ENCODE data around the gene SECTM1.

DNA sequence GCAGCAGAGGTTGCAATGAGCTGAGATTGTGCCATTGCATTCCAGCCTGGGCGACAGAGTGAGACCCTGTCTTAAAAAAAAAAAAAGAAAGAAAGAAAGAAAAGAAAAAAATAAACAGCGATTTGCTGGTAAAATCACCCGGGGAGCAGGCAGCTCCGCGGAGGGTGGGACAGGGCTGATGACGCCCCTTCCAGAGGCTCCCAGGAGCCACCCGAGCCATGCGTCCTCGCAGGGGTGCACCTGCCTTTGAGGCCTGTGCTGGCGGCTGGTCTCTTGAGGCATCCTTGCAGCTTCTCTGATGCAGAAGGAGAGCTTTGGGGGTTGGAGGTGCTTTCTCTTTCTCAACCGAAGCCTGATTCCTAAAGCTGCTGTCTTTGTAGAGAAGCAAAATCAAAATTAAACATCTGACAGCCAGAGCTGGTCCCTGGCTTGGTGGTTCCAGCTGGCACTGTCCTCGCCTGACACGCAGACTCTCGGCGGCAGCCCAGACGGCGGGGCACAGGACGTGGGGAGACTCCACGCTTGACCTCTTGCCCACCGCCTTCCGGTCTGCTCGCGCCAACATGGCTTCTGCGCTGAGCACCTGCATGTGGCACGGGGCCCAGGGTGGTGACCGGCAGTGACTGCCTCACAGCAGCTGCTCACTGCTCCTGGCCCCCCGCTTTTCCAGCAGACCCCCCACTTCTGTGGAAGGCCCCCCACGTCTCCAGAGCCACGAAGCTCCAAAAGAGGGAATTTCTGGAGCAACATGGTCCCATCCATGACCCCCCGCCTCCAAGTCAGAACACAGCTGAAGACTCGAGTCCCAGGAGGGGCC, 44.6 kb upstream of the SECTM1 start:
- TF ChIP-seq RARB (CRISPR knock-in tag; IDR thresholded peaks at IDR 0.05) (no peak), ZFP3 (CRISPR knock-in tag; IDR thresholded peaks at IDR 0.05) (no peak), ISL1 (CRISPR knock-in tag; IDR thresholded peaks at IDR 0.05) (no peak), TSHZ2 (CRISPR knock-in tag; IDR thresholded peaks at IDR 0.05) (no peak), CSDC2 (CRISPR knock-in tag; IDR thresholded peaks at IDR 0.05) (no peak), SNAI2 (CRISPR knock-in tag; IDR thresholded peaks at IDR 0.05) (no peak), TCF4 (CRISPR knock-in tag; IDR thresholded peaks at IDR 0.05; ENCODE audit: borderline replicate concordance) (no peak)
- TF ChIP-seq, protein P1, sequence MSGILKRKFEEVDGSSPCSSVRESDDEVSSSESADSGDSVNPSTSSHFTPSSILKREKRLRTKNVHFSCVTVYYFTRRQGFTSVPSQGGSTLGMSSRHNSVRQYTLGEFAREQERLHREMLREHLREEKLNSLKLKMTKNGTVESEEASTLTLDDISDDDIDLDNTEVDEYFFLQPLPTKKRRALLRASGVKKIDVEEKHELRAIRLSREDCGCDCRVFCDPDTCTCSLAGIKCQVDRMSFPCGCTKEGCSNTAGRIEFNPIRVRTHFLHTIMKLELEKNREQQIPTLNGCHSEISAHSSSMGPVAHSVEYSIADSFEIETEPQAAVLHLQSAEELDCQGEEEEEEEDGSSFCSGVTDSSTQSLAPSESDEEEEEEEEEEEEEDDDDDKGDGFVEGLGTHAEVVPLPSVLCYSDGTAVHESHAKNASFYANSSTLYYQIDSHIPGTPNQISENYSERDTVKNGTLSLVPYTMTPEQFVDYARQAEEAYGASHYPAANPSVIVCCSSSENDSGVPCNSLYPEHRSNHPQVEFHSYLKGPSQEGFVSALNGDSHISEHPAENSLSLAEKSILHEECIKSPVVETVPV (CRISPR knock-in tag; IDR thresholded peaks at IDR 0.05): no peak
- TF ChIP-seq, protein P2, sequence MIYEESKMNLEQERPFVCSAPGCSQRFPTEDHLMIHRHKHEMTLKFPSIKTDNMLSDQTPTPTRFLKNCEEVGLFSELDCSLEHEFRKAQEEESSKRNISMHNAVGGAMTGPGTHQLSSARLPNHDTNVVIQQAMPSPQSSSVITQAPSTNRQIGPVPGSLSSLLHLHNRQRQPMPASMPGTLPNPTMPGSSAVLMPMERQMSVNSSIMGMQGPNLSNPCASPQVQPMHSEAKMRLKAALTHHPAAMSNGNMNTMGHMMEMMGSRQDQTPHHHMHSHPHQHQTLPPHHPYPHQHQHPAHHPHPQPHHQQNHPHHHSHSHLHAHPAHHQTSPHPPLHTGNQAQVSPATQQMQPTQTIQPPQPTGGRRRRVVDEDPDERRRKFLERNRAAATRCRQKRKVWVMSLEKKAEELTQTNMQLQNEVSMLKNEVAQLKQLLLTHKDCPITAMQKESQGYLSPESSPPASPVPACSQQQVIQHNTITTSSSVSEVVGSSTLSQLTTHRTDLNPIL (CRISPR knock-in tag; IDR thresholded peaks at IDR 0.05; ENCODE audit: low read depth): no peak
